ENCODE results near the gene EIF4E2.

GRCh38 chr2:232502511-232502910, 48.0 kb upstream of the EIF4E2 start:
- no peak for TF ChIP-seq TAF1 (IDR thresholded peaks at IDR 0.05; ENCODE audit: borderline replicate concordance, low read depth, low read length)
- TF ChIP-seq POLR2A (IDR thresholded peaks at IDR 0.05; ENCODE audit: low read depth, low read length), result no peak
- TF ChIP-seq POLR2AphosphoS5 (IDR thresholded peaks at IDR 0.05; ENCODE audit: low read depth, low read length), result no peak
